ENCODE measurements around the gene HOXA3. TPM values are rescaled to one million over a fixed set of nuclear protein-coding genes. Genes with fewer than 3 reads are reported as not detected.

Gene HOXA3
- total and polyA plus RNA-seq, 4 donors: 1.9 to 10.7 (median 6.3) TPM

- Histone ChIP-seq H3K9ac (ENCODE audit: insufficient read depth in 1 of 2, low read length in 2 of 2) (peak within 1 kb of the TSS; percentile 82 to 98), H3K4me3 (peak within 1 kb of the TSS; percentile 70), H3K9me3 (ENCODE audit: control insufficient read depth in 4 of 4, insufficient read depth in 3 of 4, low read length in 3 of 4) (no peaks in the 10 kb centered on the region), H3K36me3 (ENCODE audit: control insufficient read depth in 4 of 4, insufficient read depth in 4 of 4, low read length in 4 of 4) (peaks cover 0 to 12% (median 5%) of the 10 kb centered on the region in 4 donors), H3K27ac (ENCODE audit: low read depth in 1 of 2, low read length in 1 of 2) (peak within 1 kb of the TSS in 1 of 2 donors; percentile 94), H3K27me3 (ENCODE audit: control insufficient read depth in 3 of 3, insufficient read depth in 3 of 3, low read length in 2 of 3) (peaks cover 0 to 56% (median 7%) of the 10 kb centered on the region in 3 donors), H3K4me1 (ENCODE audit: control insufficient read depth in 5 of 5, insufficient read depth in 5 of 5, low read length in 5 of 5) (peaks cover 0 to 76% (median 9%) of the 10 kb centered on the region in 5 donors)
- TF ChIP-seq, protein P1, sequence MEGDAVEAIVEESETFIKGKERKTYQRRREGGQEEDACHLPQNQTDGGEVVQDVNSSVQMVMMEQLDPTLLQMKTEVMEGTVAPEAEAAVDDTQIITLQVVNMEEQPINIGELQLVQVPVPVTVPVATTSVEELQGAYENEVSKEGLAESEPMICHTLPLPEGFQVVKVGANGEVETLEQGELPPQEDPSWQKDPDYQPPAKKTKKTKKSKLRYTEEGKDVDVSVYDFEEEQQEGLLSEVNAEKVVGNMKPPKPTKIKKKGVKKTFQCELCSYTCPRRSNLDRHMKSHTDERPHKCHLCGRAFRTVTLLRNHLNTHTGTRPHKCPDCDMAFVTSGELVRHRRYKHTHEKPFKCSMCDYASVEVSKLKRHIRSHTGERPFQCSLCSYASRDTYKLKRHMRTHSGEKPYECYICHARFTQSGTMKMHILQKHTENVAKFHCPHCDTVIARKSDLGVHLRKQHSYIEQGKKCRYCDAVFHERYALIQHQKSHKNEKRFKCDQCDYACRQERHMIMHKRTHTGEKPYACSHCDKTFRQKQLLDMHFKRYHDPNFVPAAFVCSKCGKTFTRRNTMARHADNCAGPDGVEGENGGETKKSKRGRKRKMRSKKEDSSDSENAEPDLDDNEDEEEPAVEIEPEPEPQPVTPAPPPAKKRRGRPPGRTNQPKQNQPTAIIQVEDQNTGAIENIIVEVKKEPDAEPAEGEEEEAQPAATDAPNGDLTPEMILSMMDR (IDR thresholded peaks at IDR 0.05; ENCODE audit: control extremely low read depth, extremely low read depth): no peak
- DNase-seq: peak; percentile 95 to 98 (median 97)
- WGBS, 2 donors: 1 to 2% methylated on average over 45 to 68 of the region's 68 CpGs
- peak; percentile 80 for ATAC-seq (ENCODE audit: insufficient read depth, low FRiP score)
Measured at GRCh38 chr7:27095897-27096767, 56.3 kb downstream of the HOXA3 start, which contains the start of gene HOXA1. HOXA1 (minus strand) TSS chr7:27096000; CDS start chr7:27095912, 88 bp downstream.

GRCh38 chr7:27095050-27095896, 57.1 kb downstream of the HOXA3 start:
- peak overlapping the region; percentile 8 for H3K4me3 ChIP-seq
- peaks cover 0 to 76% (median 9%) of the 10 kb centered on the region in 5 donors for H3K4me1 ChIP-seq (ENCODE audit: control insufficient read depth in 5 of 5, insufficient read depth in 5 of 5, low read length in 5 of 5)
- peaks cover 0 to 5% (median 3%) of the 10 kb centered on the region in 4 donors for H3K36me3 ChIP-seq (ENCODE audit: control insufficient read depth in 4 of 4, insufficient read depth in 4 of 4, low read length in 4 of 4)
- DNase-seq (peak in 2 of 3 donors; percentile 55 to 60), ATAC-seq (ENCODE audit: insufficient read depth, low FRiP score) (no peak)
- TF ChIP-seq, protein P1 (IDR thresholded peaks at IDR 0.05; ENCODE audit: control extremely low read depth, extremely low read depth): no peak
- peaks cover 4 to 59% (median 4%) of the 10 kb centered on the region in 3 donors for H3K27me3 ChIP-seq (ENCODE audit: control insufficient read depth in 3 of 3, insufficient read depth in 3 of 3, low read length in 2 of 3)
- no peak overlapping the region for H3K27ac ChIP-seq (ENCODE audit: low read depth in 1 of 2, low read length in 1 of 2)
- no peaks in the 10 kb centered on the region for H3K9me3 ChIP-seq (ENCODE audit: control insufficient read depth in 4 of 4, insufficient read depth in 3 of 4, low read length in 3 of 4)
- WGBS, 2 donors: 11 to 19% methylated on average over 33 of the region's 33 CpGs
- peak overlapping the region in 1 of 2 donors; percentile 78 for H3K9ac ChIP-seq (ENCODE audit: insufficient read depth in 1 of 2, low read length in 2 of 2)

DNA sequence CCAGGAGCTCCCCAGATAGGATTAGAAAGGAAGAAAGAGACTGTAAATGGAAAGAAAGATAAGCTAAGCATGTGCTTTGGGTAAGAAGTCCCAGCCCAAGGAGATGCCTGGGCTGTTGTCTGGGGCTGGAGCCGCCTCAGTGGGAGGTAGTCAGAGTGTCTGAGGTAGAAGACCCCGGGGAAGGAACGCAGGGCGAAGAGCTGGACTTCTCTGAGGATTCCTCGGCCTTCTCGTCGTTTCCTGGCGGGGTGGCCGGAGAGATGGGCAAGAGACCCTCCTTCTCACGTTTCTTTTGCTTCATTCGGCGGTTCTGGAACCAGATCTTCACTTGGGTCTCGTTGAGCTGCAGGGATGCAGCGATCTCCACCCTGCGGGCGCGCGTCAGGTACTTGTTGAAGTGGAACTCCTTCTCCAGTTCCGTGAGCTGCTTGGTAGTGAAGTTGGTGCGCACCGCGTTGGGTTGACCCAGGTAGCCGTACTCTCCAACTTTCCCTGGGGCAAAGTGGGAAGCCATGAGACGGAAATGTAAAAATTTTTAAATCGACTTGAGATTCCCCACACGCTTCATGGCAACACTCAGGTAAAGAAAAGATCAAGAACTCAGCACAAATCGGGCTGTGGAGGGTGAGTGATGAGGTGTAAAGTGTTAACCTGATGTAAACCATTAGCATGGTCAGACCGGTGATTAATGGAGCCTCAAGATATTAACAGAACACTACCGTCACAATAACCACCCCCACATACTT, 57.9 kb downstream of the HOXA3 start:
- H3K9ac ChIP-seq (ENCODE audit: insufficient read depth in 1 of 2, low read length in 2 of 2): no peak overlapping the region
- no peak overlapping the region for H3K27ac ChIP-seq (ENCODE audit: low read depth in 1 of 2, low read length in 1 of 2)
- H3K36me3 ChIP-seq (ENCODE audit: control insufficient read depth in 4 of 4, insufficient read depth in 4 of 4, low read length in 4 of 4): peaks cover 0 to 5% (median 2%) of the 10 kb centered on the region in 4 donors
- ATAC-seq (ENCODE audit: insufficient read depth, low FRiP score) (no peak), DNase-seq (peak in 1 of 3 donors; percentile 17)
- no peaks in the 10 kb centered on the region for H3K9me3 ChIP-seq (ENCODE audit: control insufficient read depth in 4 of 4, insufficient read depth in 3 of 4, low read length in 3 of 4)
- peaks cover 0 to 73% (median 9%) of the 10 kb centered on the region in 5 donors for H3K4me1 ChIP-seq (ENCODE audit: control insufficient read depth in 5 of 5, insufficient read depth in 5 of 5, low read length in 5 of 5)
- TF ChIP-seq, protein P1 (IDR thresholded peaks at IDR 0.05; ENCODE audit: control extremely low read depth, extremely low read depth): no peak
- H3K27me3 ChIP-seq (ENCODE audit: control insufficient read depth in 3 of 3, insufficient read depth in 3 of 3, low read length in 2 of 3): peaks cover 4 to 65% (median 5%) of the 10 kb centered on the region in 3 donors
- no peak overlapping the region for H3K4me3 ChIP-seq
- 48 to 55% methylated on average over 29 of the region's 29 CpGs for WGBS, 2 donors

All from lung (tissue), 12 donors.